Measurements from ENCODE around the gene RASAL2.
"Not testable (repeated sequence)": the region's sequence is repeated elsewhere in the genome, so short reads cannot be mapped to it uniquely, and the experiment has no call there.

Gene RASAL2

GRCh38 chr1:178344513-178345091 is 250.7 kb downstream of the RASAL2 start:
- DNase-seq (ENCODE audit: low read depth): peak; percentile 87
- no peak overlapping the region for H3K4me3 ChIP-seq (ENCODE audit: low read length)
- TF ChIP-seq CTCF (IDR thresholded peaks at IDR 0.05; ENCODE audit: insufficient read depth, low read depth, low read length, missing control alignments): peak; percentile 58

GRCh38 chr1:178345238-178345637 is 251.3 kb downstream of the RASAL2 start:
- H3K4me3 ChIP-seq (ENCODE audit: low read length): no peak overlapping the region
- peak; percentile 56 for DNase-seq (ENCODE audit: low read depth)
- no peak for TF ChIP-seq CTCF (IDR thresholded peaks at IDR 0.05; ENCODE audit: insufficient read depth, low read depth, low read length, missing control alignments)

GRCh38 chr1:178345807-178346206 is 251.9 kb downstream of the RASAL2 start:
- TF ChIP-seq CTCF (IDR thresholded peaks at IDR 0.05; ENCODE audit: insufficient read depth, low read depth, low read length, missing control alignments): no peak
- DNase-seq (ENCODE audit: low read depth): no peak
- no peak overlapping the region for H3K4me3 ChIP-seq (ENCODE audit: low read length)

- no peak overlapping the region for H3K4me3 ChIP-seq (ENCODE audit: low read length)
- no peak for TF ChIP-seq CTCF (IDR thresholded peaks at IDR 0.05; ENCODE audit: insufficient read depth, low read depth, low read length, missing control alignments)
- DNase-seq (ENCODE audit: low read depth): no peak
Observed at GRCh38 chr1:178349801-178350200, 255.9 kb downstream of the RASAL2 start.

GRCh38 chr1:178351911-178352310 is 258.0 kb downstream of the RASAL2 start:
- DNase-seq (ENCODE audit: low read depth); H3K4me3 ChIP-seq (ENCODE audit: low read length): not testable (repeated sequence)

GRCh38 chr1:178352790-178353416 is 259.0 kb downstream of the RASAL2 start:
- no peak overlapping the region for H3K4me3 ChIP-seq (ENCODE audit: low read length)
- no peak for TF ChIP-seq CTCF (IDR thresholded peaks at IDR 0.05; ENCODE audit: insufficient read depth, low read depth, low read length, missing control alignments)
- no peak for DNase-seq (ENCODE audit: low read depth)

GRCh38 chr1:178353524-178353923 is 259.6 kb downstream of the RASAL2 start:
- no peak for TF ChIP-seq CTCF (IDR thresholded peaks at IDR 0.05; ENCODE audit: insufficient read depth, low read depth, low read length, missing control alignments)
- H3K4me3 ChIP-seq (ENCODE audit: low read length): no peak overlapping the region
- no peak for DNase-seq (ENCODE audit: low read depth)
